NCI-H2196 (cell line): ENCODE data around the gene TESMIN.

Source experiments
- DNase-seq: peaks from one replicate; lab custom pipeline; 2025; ENCODE audit not compliant: unreplicated experiment; lab: John Stamatoyannopoulos, UW

TESMIN gene

DNA sequence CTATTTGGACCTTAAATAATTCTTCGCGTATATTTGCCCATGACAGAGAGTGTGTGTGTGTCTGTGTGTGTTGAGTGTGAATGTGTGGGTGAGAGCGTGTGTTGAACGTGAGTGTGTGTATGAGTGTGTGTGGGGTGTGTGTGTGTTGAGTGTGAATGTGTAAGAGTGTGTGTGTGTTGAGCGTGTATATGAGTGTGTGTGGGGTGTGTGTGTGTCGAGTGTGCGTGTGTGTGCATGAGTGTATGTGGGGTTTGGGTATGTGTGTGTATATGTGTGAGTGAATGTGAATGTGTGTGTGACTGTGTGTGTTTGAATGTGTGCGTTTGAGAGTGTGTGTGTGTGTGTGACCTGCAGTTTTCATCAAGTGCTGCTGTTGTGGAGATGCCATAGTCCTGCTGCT is 40.2 kb downstream of the TESMIN start:
- DNase-seq, result no peak

DNA sequence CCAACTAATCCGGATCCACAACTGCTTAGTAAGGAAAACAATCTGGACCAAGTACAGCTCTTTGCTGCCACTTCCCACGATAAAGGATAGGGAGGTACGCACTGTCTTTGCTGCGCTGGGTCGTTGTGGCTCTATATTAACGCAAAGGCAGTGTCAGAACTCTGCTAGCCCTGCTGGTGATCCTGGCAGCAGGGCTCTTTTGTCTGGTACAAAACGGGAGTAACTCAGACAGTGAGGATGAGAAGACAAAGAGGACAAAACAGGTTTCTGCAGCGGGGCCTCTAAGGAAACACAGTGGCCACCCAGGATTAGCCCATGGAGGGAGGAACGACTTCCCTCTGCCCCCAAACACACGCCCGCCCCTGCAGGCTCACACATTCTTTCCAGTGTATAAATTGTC is 40.9 kb downstream of the TESMIN start:
- no peak for DNase-seq

DNA sequence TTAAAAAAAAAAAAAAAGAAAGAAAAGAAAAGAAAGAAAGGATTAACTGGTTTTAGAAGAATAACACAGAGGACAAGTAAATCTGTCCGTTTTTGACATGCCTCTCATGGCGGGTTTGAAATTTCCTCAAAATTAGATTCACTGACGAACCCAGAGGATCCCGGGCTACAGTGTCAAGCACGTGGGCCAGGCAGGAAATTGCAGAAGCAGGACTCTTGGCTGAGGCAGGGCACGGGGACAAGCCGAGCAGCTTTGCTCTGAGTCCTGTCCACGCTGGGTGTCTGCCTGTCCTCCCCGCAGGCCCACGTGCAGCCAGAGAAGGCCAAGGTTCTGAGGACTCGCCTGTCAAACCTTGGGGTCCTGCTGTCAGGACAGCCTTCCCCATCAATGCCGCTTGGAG is 42.3 kb downstream of the TESMIN start:
- no peak for DNase-seq

DNA sequence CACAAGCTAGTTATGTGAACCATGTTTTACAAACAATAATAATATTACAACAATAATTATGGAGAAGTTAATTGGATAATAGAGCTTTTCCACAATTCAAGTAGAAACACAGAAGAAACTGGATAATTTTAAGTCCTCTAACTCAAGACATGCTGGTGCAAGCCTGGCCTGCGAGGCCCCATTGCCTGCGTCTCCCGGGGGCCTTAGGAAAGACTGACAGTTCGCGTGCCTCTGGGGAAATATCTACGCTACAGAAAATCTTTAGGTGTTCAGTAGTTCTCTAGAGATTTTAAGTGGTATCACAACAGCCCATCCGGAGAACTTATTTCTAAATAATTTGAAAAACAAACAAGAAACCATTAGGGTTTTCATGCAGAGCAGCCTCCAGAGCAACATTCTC is 43.8 kb downstream of the TESMIN start:
- DNase-seq, result no peak

DNA sequence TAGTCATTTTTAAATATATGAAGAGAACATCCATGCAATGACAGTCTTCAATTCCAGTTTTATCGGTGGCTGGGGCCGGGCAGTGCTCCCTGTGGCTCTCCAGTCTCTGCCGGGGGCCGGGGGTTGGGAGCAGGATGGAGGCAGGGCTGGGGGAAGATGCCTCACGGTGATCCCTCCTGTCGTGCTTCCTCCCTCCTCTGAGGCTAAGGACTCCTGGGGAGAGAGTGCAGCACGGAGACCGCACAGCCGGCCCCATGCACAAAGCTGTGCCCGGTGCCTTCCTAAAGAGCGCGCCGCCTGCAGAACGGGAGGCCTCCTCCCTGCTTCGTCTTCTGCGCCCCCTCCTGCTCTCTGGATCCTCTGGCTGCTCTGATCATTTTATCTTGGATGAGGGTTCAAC is 46.4 kb downstream of the TESMIN start:
- no peak for DNase-seq

DNA sequence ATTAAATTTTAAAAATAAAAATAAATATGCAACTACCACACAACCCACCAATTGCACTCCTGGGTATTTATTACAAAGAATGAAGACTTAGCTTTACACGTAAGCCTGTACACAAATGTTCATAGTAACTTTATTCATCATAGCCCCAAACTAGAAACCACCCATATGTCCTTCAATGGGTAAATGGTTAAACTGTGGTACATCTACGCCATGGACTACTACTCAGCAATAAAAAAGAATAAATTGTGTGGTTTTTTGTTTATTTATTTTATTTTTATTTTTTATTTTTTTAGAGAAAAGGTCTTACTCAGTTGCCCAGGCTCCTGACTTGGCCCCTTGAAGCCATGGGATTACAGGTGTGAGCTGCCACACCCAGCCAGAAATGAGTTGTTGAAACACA is 52.3 kb downstream of the TESMIN start:
- DNase-seq, result no peak

DNA sequence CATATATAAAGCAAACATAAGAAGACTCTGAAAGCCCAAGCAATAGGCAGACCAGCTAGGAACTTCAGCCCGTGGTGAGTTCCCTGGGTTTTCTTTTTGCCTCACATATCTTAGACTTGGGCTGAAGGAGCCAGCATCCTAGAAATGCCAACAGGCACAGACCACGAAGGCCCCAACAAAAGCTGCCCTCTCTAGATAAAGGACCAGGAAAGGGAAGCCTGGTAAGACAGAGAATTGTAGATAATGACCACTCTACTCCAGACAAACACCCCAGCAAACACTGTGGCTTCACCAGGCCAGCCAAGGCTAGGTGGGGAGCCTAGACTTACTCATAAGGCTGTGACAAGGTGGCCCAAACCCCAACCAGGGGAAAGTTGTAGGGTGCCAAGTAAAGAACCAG is 55.8 kb downstream of the TESMIN start:
- no peak for DNase-seq

DNA sequence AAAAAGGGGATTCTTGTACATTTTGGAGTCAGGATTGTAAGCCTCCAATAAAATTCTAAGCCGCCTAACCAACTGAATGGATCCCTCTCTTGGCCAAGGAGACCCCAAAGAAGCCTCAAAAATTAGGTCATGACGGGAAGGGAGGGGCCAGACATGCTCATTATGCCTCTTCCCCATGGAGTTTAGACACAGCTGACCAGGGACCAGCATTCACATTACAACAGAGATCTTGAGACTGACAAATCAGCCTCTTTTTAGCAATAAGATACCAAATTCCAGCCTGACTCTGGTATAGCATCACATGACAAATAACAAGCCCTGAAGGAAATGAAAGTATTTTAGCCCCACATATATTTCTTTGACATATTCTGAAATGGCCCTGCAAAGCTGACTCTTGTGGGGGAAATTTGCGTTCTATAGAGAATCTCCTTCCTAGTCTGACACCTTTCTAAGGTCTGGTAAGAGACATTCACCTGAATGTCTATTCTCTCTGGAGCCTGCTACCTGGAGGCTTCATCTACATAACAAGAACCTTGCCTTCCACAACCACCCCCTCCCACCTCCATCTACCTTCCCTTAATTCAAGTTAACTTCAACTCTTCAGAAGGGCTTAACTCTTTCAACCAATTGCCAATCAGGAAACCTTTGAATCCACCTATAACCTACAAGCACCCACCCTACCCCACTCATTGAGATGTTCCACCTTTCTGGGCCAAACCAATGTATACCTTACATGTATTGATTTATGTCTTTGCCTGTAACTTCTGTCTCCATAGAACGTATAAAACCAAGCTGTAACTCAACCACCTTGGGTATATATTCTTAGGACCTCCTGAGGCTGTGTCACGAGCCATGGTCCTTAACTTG is 56.7 kb downstream of the TESMIN start:
- no peak for DNase-seq

DNA sequence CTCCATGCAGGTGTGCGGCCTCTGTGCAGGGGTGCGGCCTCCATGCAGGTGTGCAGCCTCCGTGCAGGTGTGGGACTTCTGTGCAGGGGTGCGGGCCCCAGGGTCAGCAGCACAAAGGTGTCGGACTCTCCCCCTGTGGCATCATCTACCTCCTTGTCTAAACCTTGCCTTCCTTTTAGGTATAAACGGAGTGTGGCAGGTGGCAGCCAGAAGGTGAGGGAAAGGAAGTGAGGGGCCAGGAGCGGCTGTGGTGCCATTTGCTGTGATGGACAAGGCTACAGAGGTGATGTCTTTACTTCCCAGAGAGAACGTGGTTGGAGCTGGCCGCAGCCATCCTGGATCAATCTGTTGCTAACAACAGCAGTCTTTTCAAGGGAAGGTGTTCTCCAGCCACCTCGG is 57.8 kb downstream of the TESMIN start:
- DNase-seq, result no peak

DNA sequence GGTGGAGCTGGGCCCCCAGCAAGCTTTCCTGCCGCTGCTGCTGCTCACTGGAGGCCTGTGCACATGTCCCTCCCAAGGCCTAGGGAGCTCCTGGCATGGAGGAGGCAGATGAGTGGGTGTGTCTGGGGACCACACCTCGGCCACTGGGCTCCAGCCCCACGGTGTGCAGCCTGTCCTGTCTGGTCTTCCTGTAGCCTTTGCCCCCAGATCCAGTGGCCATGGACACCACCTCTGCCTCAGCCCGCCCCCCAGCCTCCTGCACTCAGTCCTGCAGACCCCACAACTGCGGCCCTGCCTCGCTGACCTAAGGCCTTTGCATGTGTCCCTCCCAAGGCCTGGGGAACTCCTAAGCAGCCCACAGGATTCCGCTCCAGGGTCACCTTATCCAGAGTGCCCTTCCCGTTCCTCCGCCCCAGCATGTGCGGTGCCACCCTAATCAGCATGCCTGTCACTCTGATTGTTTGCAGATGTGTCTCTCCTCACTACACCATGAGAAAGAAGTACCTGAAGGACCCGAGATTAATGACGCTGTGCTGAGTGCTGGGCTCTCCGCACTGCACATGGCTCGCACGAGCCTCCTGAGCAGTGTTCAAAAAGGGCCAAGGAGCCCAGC is 58.3 kb downstream of the TESMIN start:
- no peak for DNase-seq

DNA sequence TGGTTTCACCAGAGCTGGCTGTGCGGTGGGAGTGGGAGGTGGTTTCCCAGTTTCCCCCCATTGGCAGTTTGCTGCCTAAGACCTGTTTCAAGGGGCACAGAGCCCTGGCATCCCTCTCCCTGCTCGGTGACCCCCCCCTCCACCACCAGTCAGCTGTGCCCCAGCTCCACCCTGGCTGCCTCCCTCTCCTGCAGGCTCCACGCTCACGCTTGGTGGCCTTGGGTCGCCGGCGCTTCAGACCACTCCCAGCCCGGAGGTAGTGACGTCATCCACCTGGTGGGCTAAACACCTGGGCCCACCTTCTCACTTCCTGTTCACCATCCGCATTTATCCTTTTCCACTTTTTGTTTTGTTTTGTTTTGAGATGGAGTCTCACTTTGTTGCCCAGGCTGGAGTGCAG is 59.2 kb downstream of the TESMIN start:
- DNase-seq, result no peak

DNA sequence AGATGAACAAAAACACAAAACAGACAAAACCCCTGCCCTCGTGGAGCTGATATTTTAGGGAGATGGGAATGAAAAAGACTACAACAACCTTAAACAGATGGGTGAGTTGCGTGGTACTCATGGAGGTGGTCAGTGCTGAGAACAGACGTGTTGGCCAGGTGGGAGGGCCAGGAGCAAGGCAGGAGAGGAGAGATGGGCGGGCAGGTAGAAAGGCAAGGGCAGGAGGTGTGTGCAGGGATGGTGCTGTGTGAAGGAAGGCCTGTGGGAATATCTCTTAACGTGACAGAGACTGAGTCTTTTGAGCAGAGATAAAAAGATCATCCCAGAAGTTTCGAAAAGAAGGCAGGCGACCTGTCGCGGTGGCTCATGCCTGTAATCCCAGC is 59.9 kb downstream of the TESMIN start:
- DNase-seq, result no peak

DNA sequence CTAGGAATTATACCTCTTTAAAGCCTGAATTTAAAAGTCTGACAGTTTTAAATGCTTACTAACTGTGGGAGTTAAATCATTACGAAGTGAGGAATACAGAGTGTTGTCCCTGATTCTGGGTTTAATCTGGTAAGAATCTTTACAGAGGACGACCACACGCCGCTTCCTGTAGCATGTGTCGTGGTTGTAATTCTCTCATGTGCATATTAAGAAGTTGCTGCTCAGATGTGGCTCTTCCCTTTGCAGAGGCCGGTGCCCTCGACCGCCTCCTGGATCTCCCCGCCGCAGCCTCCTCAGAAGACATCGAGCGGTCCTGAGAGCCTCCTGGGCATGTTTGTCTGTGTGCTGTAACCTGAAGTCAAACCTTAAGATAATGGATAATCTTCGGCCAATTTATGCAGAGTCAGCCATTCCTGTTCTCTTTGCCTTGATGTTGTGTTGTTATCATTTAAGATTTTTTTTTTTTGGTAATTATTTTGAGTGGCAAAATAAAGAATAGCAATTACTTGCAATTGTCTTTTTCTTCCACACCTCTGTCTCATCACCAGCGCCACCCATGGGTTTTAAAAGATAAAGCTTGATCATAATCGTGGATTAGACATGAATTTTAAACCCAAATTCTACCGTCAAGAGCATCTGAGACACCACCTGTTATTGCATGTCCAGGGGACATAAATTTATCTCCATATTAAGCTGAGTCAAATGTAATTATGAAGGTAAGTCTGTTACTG is 60.5 kb downstream of the TESMIN start:
- DNase-seq, result no peak

DNA sequence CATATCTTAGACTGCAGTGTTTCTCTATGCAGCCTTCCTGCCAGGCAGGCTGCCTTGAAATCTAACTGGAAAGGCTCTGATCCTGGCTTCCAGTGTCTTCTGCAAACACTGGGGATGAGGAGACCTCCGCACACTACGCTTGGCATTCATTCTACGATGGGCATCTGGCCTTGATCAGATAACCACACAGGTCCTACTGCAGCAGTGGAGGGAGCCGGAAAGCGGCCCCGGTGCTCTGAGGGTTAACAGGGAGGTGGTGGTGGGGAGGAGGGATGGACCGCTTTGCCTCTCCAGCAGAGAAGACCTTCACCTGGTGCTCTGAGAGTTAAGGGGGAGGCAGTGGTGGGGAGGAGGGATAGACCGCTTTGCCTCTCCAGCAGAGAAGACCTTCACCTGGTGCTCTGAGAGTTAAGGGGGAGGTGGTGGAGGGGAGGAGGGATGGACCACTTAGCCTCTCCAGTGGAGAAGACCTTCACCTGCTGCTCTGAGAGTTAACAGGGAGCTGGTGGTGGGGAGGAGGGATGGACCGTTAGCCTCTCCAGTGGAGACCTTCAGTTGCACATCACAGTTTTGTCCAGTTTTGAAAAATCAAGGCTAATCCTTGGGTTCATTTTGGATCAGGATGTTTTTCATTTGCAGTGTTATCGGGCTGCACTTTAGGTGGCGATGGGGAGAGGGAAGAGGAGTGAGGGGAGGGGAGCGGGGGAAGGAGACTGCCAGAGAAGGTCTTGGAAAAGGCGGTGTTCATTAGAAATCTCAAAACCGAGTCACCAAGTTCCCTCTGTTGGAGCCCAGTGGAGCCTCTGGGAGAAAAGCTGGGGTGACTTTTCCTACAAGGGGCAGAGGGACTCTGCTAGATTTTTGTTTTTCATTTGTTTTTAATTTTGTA is 61.3 kb downstream of the TESMIN start:
- no peak for DNase-seq

DNA sequence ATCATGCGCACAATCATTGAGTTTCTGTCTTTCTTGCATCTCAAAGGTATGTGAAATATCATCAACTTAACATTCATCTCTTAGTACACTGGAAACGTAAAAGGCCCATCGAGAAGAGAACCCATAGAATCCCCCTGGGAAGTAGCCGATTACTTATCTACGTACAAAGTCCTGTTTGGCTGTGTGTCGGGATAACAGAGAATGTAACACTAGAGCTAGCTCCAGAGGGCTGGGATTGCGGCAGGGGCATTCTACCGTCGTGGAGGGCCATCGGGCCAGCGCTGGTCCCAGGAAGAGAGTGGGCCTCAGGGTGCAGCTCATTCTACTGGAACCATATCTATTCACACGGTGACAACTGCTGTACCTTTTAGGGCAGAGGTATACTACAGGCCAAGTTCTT is 62.4 kb downstream of the TESMIN start:
- DNase-seq, result no peak

DNA sequence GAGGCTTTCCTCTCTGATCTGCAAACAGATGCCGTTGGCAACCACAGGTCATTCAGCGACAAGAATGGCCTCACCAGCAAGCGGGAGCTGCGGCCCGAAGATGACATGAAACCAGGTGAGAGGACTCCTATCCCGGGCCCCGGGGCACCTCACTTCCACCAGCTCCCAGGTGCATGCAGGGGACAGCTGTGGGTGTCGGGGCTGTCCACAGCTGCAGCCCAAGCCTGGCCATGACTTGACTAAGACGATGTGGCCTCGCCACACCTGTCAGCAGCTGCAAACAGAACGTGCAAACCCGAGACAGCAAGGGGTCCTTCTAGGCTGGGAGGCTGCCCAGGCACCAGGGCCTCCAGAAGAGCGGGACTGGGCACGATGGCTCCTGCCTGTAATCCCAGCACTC is 63.3 kb downstream of the TESMIN start:
- DNase-seq, result no peak

DNA sequence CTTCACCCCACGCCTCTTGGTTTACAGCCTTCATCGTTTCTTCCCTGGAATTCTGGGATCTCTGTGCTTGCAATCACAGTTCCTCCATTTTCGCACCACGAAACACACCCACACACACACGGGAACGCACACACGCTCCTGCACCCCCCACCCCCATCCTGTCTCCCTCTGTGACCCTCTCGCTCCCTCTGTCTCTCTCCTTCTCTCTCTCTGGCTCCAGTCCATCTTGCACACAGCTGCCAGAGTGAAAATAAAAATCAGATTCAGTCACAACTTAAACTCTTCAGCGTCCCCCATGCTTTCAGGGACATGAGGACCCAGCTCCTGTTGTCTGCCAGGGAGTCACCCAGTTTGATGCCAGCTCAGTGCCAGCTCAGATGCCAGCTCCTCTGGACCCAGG is 64.0 kb downstream of the TESMIN start:
- DNase-seq, result no peak

DNA sequence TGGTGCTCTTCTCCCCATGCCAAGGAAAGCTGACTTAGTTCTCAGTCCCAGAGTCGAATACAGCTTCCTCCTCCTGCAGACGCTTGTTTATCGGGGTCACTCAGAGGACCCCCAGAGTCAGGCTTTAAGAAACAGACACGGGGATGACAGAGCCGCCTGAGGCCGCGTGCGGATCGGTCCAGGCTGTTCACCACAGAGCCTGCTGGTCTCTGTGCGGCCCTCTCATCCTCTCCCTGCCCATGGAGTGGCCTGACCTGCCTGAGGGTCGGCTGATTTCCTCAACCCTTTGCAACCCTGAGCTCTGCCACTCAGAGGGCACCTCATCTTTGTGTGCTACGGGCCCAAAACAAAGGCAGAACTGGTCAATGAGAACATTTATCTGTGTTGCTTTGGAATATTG is 64.8 kb downstream of the TESMIN start:
- no peak for DNase-seq

DNA sequence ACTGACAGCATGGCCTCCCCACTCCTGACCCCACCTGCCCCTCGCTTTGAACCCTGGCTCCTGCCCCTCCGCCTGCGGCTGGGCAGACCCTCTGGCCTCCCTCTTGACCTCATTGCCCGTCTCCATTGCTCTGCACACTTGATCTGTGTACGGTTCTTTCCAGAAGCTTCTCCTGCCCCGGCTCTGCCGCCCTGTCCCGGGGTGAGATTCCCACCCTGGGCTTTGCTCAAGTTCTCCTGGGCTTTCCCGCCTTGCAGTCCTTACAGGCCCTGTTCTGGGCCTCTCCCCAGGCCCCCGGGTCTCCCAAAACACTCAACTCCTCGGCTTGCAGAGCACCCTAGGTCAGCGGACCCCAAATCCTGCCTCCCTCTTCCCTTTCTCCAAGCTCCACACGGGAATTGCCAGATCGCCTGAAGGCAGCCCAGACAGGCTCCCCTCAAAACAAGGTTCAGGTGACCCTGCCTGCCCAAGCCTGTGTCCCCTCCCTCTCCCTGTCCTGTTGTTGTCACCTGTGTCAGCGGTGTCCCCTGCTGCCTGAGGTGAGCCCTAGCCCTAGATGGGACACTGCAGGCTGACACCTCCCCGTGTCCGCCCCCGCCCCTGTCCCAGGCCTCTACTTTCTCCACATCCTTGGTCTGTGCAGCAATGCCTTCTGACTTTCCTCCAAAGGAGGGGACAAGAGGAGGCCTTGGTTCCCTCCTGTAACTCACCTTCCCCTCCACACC is 65.5 kb downstream of the TESMIN start:
- DNase-seq, result no peak
